Measurements from ENCODE around the gene GPAT2. TPM values are rescaled to one million over a fixed set of nuclear protein-coding genes. Genes with fewer than 3 reads are reported as not detected.
"Not testable (repeated sequence)": the region's sequence is repeated elsewhere in the genome, so short reads cannot be mapped to it uniquely, and the experiment has no call there.

Gene GPAT2
- total and polyA plus RNA-seq, 2 of the 13 experiments (the other 11 are each of a cell fraction or from before 2014, with no cell fraction given): not detected

GRCh38 chr2:96064047-96064675 lies 29.4 kb upstream of the GPAT2 start:
- not testable (repeated sequence) for H3K9ac ChIP-seq (ENCODE audit: insufficient read depth, low read depth, low read length); TF ChIP-seq NONO (CRISPR knock-in tag; conservative IDR thresholded peaks at IDR 0.05); LCORL (CRISPR knock-in tag; IDR thresholded peaks at IDR 0.05); FOXA1 (CRISPR knock-in tag; IDR thresholded peaks at IDR 0.05)
- POLR2A ChIA-PET: interaction anchor here (0.6 kb wide), 1 partner anchor 1582 kb away, joined by 4 read pairs; the partner anchor contains the start of gene COX5B
- peak; percentile 14; the same call in 1 of the 2 replicates for TF ChIP-seq NONO (IDR thresholded peaks at IDR 0.05)
- TF ChIP-seq, protein P1, sequence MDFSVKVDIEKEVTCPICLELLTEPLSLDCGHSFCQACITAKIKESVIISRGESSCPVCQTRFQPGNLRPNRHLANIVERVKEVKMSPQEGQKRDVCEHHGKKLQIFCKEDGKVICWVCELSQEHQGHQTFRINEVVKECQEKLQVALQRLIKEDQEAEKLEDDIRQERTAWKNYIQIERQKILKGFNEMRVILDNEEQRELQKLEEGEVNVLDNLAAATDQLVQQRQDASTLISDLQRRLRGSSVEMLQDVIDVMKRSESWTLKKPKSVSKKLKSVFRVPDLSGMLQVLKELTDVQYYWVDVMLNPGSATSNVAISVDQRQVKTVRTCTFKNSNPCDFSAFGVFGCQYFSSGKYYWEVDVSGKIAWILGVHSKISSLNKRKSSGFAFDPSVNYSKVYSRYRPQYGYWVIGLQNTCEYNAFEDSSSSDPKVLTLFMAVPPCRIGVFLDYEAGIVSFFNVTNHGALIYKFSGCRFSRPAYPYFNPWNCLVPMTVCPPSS (IDR thresholded peaks at IDR 0.05): peak; percentile 83; the same call in 1 of the 2 replicates
- peak; percentile 22; the same call in 1 of the 2 replicates for TF ChIP-seq RAD51 (IDR thresholded peaks at IDR 0.05; ENCODE audit: borderline replicate concordance)
- TF ChIP-seq, protein P2, sequence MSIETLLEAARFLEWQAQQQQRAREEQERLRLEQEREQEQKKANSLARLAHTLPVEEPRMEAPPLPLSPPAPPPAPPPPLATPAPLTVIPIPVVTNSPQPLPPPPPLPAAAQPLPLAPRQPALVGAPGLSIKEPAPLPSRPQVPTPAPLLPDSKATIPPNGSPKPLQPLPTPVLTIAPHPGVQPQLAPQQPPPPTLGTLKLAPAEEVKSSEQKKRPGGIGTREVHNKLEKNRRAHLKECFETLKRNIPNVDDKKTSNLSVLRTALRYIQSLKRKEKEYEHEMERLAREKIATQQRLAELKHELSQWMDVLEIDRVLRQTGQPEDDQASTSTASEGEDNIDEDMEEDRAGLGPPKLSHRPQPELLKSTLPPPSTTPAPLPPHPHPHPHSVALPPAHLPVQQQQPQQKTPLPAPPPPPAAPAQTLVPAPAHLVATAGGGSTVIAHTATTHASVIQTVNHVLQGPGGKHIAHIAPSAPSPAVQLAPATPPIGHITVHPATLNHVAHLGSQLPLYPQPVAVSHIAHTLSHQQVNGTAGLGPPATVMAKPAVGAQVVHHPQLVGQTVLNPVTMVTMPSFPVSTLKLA (IDR thresholded peaks at IDR 0.05): peak; percentile 1; the same call in 1 of the 2 replicates
- peak; percentile 48; the same call in 1 of the 2 replicates for TF ChIP-seq LCORL (IDR thresholded peaks at IDR 0.05)
- 0 out of 2 replicates have a peak, but pooled peaks have one; percentile 45 for TF ChIP-seq IKZF1 (IDR thresholded peaks at IDR 0.05)
- TF ChIP-seq ARNT (IDR thresholded peaks at IDR 0.05): peak; percentile 68; the same call in 1 of the 2 replicates
- TF ChIP-seq ZNF207 (IDR thresholded peaks at IDR 0.05; ENCODE audit: borderline replicate concordance): 0 out of 2 replicates have a peak, but pooled peaks have one; percentile 16
- TF ChIP-seq FOXA1 (IDR thresholded peaks at IDR 0.05): peak; percentile 21; the same call in 1 of the 2 replicates
- TF ChIP-seq, protein P3, sequence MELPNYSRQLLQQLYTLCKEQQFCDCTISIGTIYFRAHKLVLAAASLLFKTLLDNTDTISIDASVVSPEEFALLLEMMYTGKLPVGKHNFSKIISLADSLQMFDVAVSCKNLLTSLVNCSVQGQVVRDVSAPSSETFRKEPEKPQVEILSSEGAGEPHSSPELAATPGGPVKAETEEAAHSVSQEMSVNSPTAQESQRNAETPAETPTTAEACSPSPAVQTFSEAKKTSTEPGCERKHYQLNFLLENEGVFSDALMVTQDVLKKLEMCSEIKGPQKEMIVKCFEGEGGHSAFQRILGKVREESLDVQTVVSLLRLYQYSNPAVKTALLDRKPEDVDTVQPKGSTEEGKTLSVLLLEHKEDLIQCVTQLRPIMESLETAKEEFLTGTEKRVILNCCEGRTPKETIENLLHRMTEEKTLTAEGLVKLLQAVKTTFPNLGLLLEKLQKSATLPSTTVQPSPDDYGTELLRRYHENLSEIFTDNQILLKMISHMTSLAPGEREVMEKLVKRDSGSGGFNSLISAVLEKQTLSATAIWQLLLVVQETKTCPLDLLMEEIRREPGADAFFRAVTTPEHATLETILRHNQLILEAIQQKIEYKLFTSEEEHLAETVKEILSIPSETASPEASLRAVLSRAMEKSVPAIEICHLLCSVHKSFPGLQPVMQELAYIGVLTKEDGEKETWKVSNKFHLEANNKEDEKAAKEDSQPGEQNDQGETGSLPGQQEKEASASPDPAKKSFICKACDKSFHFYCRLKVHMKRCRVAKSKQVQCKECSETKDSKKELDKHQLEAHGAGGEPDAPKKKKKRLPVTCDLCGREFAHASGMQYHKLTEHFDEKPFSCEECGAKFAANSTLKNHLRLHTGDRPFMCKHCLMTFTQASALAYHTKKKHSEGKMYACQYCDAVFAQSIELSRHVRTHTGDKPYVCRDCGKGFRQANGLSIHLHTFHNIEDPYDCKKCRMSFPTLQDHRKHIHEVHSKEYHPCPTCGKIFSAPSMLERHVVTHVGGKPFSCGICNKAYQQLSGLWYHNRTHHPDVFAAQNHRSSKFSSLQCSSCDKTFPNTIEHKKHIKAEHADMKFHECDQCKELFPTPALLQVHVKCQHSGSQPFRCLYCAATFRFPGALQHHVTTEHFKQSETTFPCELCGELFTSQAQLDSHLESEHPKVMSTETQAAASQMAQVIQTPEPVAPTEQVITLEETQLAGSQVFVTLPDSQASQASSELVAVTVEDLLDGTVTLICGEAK (IDR thresholded peaks at IDR 0.05): peak; percentile 33; the same call in 1 of the 2 replicates
- TF ChIP-seq, protein P3 (CRISPR knock-in tag; IDR thresholded peaks at IDR 0.05): not testable (repeated sequence)

More at GRCh38 chr2:96064047-96064675, 29.4 kb upstream of the GPAT2 start:
- peaks cover 82% of the 10 kb centered on the region for H3K4me1 ChIP-seq (ENCODE audit: insufficient read depth, low read length)
- H3K36me3 ChIP-seq (replicated peaks in 1 of 2; ENCODE audit: control insufficient read depth in 1 of 2, insufficient read depth in 2 of 2, low read length in 2 of 2); H3K27ac ChIP-seq (ENCODE audit: extremely low read length, insufficient read depth, low read length); BruUV-seq (replicated peaks); H2AFZ ChIP-seq (ENCODE audit: low read length); ATAC-seq; H4K20me1 ChIP-seq (ENCODE audit: insufficient read depth, low read length); H3K4me3 ChIP-seq (replicated peaks in 1 of 3; ENCODE audit: insufficient read depth in 1 of 3, low read depth in 2 of 3, low read length in 3 of 3); H3K27me3 ChIP-seq (ENCODE audit: control insufficient read depth in 1 of 2, insufficient read depth in 2 of 2, low read length in 2 of 2); H3K4me2 ChIP-seq (ENCODE audit: low read depth, low read length); H3K9me3 ChIP-seq (ENCODE audit: low read length); CTCF ChIA-PET (ENCODE audit: low intra/inter-chr PET ratio, low total read pairs); FAIRE-seq; H3K79me2 ChIP-seq (ENCODE audit: insufficient read depth, low read length); DNase-seq (ENCODE audit: low spot score): not testable (repeated sequence)
- intact Hi-C loops (cut with micrococcal nuclease; ENCODE audit: unreplicated experiment): loop anchor here (10.0 kb wide), 1 partner anchor 51 kb away; the partner anchor contains the start of gene ADRA2B
- in situ Hi-C loops (cut with HindIII; ENCODE audit: extremely low pct_ligation_motif_present, low pct_unique_long_range_greater_than_20kb): loop anchor here (25.0 kb wide), 1 partner anchor 1598 kb away; the partner anchor contains the start of genes ACTR1B and C2orf92
- 67% methylated on average over 2 of the region's 3 CpGs for WGBS (ENCODE audit: low lambda C conversion rate)

All from HepG2 (cell line).